ENCODE measurements around the gene URM1.
"Not testable (repeated sequence)": the region's sequence is repeated elsewhere in the genome, so short reads cannot be mapped to it uniquely, and the experiment has no call there.

Gene URM1

GRCh38 chr9:128409450-128409849 lies 38.3 kb downstream of the URM1 start:
- DNase-seq (ENCODE audit: low spot score): no peak

GRCh38 chr9:128409978-128410377 lies 38.8 kb downstream of the URM1 start:
- DNase-seq (ENCODE audit: low spot score): peak; percentile 51

- no peak for DNase-seq (ENCODE audit: low spot score)
Measured at GRCh38 chr9:128411364-128412119, 40.4 kb downstream of the URM1 start.

GRCh38 chr9:128412120-128412790 lies 41.1 kb downstream of the URM1 start:
- peak; percentile 47 for DNase-seq (ENCODE audit: low spot score)

GRCh38 chr9:128413728-128414127 lies 42.6 kb downstream of the URM1 start:
- DNase-seq (ENCODE audit: low spot score): not testable (repeated sequence)

GRCh38 chr9:128414461-128414860 lies 43.3 kb downstream of the URM1 start:
- no peak for DNase-seq (ENCODE audit: low spot score)

- DNase-seq (ENCODE audit: low spot score): no peak
Measured at GRCh38 chr9:128415281-128415680, 44.1 kb downstream of the URM1 start.

GRCh38 chr9:128416014-128416413 lies 44.8 kb downstream of the URM1 start:
- no peak for DNase-seq (ENCODE audit: low spot score)

- DNase-seq (ENCODE audit: low spot score): no peak
Measured at GRCh38 chr9:128416432-128417019, 45.4 kb downstream of the URM1 start.

- peak; percentile 51 for DNase-seq (ENCODE audit: low spot score)
Measured at GRCh38 chr9:128419061-128419925, 48.1 kb downstream of the URM1 start.

GRCh38 chr9:128420060-128420650 lies 49.0 kb downstream of the URM1 start:
- peak; percentile 88 for DNase-seq (ENCODE audit: low spot score)

- DNase-seq (ENCODE audit: low spot score): peak; percentile 82
Measured at GRCh38 chr9:128420651-128421481, 49.7 kb downstream of the URM1 start, which contains the start of gene CERCAM. Gene CERCAM (plus strand): TSS chr9:128420857. CDS start chr9:128420878, 21 bp downstream.

- DNase-seq (ENCODE audit: low spot score): peak; percentile 56
Measured at GRCh38 chr9:128421482-128421996, 50.4 kb downstream of the URM1 start.

GRCh38 chr9:128422022-128422782 lies 51.0 kb downstream of the URM1 start:
- DNase-seq (ENCODE audit: low spot score): not testable (repeated sequence)

- DNase-seq (ENCODE audit: low spot score): no peak
Measured at GRCh38 chr9:128422783-128423150, 51.6 kb downstream of the URM1 start.

GRCh38 chr9:128423356-128423755 lies 52.2 kb downstream of the URM1 start:
- not testable (repeated sequence) for DNase-seq (ENCODE audit: low spot score)

GRCh38 chr9:128424268-128424780 lies 53.1 kb downstream of the URM1 start:
- no peak for DNase-seq (ENCODE audit: low spot score)

GRCh38 chr9:128428644-128429512 lies 57.7 kb downstream of the URM1 start:
- DNase-seq (ENCODE audit: low spot score): no peak
